ENCODE data around the gene EIF4B. TPM values are rescaled to one million over a fixed set of nuclear protein-coding genes. Genes with fewer than 3 reads are reported as not detected.
A peak's percentile ranks its signal among the peaks of the same experiment; 100 is the strongest.

The EIF4B gene
- total and polyA plus RNA-seq, 9 of the 15 experiments (the other 6 are each of a cell fraction or from before 2014, with no cell fraction given), result 138 to 669 (median 552) TPM

DNA sequence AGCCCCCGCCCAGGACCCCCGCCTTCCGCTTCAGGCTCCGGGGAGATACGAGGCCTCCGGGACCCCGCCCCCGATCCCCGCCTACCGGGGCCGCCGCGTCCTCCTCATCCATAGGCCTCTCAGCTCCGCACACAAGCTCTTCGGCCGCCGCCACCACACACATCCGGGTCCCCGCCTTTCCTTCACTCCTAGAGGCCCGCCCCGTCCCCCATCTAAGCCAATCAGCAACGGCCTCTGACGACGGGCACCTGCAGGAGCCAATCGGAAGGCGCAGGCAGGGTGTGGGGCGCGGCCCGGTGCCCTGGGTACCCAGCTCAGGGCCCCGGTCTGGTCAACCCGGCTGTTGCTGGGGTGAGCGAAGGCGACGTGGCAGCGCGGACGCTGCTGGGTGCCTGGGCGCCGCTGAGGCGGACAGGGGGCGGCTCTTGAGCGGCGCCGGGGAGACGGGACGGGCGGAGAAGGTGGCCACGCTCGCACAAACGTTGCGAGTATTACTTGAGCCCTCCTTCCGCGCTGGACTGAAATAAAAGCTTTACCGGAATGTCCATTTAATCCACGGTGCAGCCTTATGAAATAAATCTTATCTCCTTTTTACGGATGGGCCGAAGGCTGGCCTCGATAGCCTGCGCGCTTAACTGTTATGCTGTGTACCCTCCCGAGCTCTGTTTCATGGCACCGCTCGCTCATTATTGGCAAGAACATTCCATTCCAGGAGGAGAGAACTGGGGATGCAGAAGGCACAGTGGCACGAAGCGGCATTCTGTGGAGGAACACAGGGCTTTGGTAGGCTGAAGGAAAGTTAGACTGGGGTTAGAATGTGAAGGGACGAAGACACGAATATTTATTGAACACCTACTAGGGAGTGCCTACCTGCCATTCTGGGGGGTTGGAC is 73.2 kb downstream of the EIF4B start, which contains the start of gene SPRYD3 (continued):
- TF ChIP-seq, protein P1, sequence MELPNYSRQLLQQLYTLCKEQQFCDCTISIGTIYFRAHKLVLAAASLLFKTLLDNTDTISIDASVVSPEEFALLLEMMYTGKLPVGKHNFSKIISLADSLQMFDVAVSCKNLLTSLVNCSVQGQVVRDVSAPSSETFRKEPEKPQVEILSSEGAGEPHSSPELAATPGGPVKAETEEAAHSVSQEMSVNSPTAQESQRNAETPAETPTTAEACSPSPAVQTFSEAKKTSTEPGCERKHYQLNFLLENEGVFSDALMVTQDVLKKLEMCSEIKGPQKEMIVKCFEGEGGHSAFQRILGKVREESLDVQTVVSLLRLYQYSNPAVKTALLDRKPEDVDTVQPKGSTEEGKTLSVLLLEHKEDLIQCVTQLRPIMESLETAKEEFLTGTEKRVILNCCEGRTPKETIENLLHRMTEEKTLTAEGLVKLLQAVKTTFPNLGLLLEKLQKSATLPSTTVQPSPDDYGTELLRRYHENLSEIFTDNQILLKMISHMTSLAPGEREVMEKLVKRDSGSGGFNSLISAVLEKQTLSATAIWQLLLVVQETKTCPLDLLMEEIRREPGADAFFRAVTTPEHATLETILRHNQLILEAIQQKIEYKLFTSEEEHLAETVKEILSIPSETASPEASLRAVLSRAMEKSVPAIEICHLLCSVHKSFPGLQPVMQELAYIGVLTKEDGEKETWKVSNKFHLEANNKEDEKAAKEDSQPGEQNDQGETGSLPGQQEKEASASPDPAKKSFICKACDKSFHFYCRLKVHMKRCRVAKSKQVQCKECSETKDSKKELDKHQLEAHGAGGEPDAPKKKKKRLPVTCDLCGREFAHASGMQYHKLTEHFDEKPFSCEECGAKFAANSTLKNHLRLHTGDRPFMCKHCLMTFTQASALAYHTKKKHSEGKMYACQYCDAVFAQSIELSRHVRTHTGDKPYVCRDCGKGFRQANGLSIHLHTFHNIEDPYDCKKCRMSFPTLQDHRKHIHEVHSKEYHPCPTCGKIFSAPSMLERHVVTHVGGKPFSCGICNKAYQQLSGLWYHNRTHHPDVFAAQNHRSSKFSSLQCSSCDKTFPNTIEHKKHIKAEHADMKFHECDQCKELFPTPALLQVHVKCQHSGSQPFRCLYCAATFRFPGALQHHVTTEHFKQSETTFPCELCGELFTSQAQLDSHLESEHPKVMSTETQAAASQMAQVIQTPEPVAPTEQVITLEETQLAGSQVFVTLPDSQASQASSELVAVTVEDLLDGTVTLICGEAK (IDR thresholded peaks at IDR 0.05), result peak; percentile 42; the same call in 1 of the 2 replicates
- TF ChIP-seq, protein P1 (CRISPR knock-in tag; IDR thresholded peaks at IDR 0.05), result no peak
- TF ChIP-seq FOXJ2 (tag; IDR thresholded peaks at IDR 0.05) (no peak), LARP7 (IDR thresholded peaks at IDR 0.05) (no peak), PML (IDR thresholded peaks at IDR 0.05; ENCODE audit: low read length) (peak; percentile 59; the same call in 1 of the 2 replicates), MCM5 (IDR thresholded peaks at IDR 0.05; ENCODE audit: low read depth) (no peak), ZNF239 (CRISPR knock-in tag; IDR thresholded peaks at IDR 0.05) (0 out of 2 replicates have a peak, but pooled peaks have one; percentile 14), MEIS2 (IDR thresholded peaks at IDR 0.05; ENCODE audit: partially characterized antibody) (no peak), NR2C1 (IDR thresholded peaks at IDR 0.05) (no peak), NR2C1 (tag; IDR thresholded peaks at IDR 0.05) (no peak), TAL1 (IDR thresholded peaks at IDR 0.05) (no peak)
- TF ChIP-seq, protein P2, sequence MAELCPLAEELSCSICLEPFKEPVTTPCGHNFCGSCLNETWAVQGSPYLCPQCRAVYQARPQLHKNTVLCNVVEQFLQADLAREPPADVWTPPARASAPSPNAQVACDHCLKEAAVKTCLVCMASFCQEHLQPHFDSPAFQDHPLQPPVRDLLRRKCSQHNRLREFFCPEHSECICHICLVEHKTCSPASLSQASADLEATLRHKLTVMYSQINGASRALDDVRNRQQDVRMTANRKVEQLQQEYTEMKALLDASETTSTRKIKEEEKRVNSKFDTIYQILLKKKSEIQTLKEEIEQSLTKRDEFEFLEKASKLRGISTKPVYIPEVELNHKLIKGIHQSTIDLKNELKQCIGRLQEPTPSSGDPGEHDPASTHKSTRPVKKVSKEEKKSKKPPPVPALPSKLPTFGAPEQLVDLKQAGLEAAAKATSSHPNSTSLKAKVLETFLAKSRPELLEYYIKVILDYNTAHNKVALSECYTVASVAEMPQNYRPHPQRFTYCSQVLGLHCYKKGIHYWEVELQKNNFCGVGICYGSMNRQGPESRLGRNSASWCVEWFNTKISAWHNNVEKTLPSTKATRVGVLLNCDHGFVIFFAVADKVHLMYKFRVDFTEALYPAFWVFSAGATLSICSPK (IDR thresholded peaks at IDR 0.05; ENCODE audit: borderline replicate concordance), result no peak
- TF ChIP-seq, protein P3, sequence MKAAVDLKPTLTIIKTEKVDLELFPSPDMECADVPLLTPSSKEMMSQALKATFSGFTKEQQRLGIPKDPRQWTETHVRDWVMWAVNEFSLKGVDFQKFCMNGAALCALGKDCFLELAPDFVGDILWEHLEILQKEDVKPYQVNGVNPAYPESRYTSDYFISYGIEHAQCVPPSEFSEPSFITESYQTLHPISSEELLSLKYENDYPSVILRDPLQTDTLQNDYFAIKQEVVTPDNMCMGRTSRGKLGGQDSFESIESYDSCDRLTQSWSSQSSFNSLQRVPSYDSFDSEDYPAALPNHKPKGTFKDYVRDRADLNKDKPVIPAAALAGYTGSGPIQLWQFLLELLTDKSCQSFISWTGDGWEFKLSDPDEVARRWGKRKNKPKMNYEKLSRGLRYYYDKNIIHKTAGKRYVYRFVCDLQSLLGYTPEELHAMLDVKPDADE (conservative IDR thresholded peaks at IDR 0.05; ENCODE audit: control insufficient read depth, low read depth, low read length), result peak; percentile 12; the same call in 1 of the 2 replicates
- TF ChIP-seq, protein P4, sequence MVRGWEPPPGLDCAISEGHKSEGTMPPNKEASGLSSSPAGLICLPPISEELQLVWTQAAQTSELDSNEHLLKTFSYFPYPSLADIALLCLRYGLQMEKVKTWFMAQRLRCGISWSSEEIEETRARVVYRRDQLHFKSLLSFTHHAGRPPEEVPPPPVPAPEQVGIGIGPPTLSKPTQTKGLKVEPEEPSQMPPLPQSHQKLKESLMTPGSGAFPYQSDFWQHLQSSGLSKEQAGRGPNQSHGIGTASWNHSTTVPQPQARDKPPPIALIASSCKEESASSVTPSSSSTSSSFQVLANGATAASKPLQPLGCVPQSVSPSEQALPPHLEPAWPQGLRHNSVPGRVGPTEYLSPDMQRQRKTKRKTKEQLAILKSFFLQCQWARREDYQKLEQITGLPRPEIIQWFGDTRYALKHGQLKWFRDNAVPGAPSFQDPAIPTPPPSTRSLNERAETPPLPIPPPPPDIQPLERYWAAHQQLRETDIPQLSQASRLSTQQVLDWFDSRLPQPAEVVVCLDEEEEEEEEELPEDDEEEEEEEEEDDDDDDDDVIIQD (CRISPR knock-in tag; IDR thresholded peaks at IDR 0.05), result no peak
